Peyer's patch (tissue), 4 donors: ENCODE results near the gene PLCB2.

Experiments used
- POLR2A ChIP-seq, 2 donors: fragments of 450-650 bp; IDR thresholded peaks; one replicate each; pipeline ENCODE4 v1.5.1; 2017; ENCODE audit warnings: antibody characterized with exemption in 2 of 2, mild to moderate bottlenecking in 2 of 2, moderate library complexity in 2 of 2
- TF ChIP-seq, protein P1 (sequence below), 6 experiments: fragments of 450-650 bp in 4 of 6; fragments of 200-600 bp in 2 of 6; sonication (generic) in 1 of 6; IDR thresholded peaks; one replicate each; pipeline ENCODE4 v1.5.1; 2017 to 2019; ENCODE audit warnings: antibody characterized with exemption in 6 of 6, mild to moderate bottlenecking in 3 of 6, moderate library complexity in 1 of 6

- TF ChIP-seq, protein P1, sequence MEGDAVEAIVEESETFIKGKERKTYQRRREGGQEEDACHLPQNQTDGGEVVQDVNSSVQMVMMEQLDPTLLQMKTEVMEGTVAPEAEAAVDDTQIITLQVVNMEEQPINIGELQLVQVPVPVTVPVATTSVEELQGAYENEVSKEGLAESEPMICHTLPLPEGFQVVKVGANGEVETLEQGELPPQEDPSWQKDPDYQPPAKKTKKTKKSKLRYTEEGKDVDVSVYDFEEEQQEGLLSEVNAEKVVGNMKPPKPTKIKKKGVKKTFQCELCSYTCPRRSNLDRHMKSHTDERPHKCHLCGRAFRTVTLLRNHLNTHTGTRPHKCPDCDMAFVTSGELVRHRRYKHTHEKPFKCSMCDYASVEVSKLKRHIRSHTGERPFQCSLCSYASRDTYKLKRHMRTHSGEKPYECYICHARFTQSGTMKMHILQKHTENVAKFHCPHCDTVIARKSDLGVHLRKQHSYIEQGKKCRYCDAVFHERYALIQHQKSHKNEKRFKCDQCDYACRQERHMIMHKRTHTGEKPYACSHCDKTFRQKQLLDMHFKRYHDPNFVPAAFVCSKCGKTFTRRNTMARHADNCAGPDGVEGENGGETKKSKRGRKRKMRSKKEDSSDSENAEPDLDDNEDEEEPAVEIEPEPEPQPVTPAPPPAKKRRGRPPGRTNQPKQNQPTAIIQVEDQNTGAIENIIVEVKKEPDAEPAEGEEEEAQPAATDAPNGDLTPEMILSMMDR (IDR thresholded peaks at IDR 0.05), result no peak
- no peak for TF ChIP-seq POLR2A (IDR thresholded peaks at IDR 0.05)
Measured at GRCh38 chr15:40309344-40309862, 1.7 kb upstream of the PLCB2 start.
